NCI-H1105 treated with DMSO at 0.1 percent for 48 hours (cell line): ENCODE data around the gene POU2F1.
A peak's percentile ranks its signal among the peaks of the same experiment; 100 is the strongest.

Experiments used
- DNase-seq: peaks from one replicate; lab custom pipeline; 2025; lab: John Stamatoyannopoulos, UW

The POU2F1 gene

DNA sequence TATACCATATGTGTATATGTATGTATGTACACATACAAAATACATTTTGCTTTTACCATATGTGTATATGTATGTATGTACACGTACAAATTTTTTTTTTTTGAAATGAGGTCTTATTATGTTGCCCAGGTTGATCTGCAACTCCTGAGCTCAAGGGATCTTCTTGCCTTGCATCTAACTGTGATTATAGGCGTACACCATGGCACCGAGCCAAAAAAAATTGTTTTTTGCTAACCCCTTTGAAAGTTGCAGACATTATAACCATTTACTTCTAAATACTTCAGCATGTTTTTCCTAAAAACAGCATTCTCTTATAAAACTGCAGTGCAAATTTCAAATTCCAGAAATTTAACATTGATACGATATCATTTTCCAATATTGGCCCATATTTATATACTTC is 147.0 kb downstream of the POU2F1 start:
- DNase-seq, result no peak

DNA sequence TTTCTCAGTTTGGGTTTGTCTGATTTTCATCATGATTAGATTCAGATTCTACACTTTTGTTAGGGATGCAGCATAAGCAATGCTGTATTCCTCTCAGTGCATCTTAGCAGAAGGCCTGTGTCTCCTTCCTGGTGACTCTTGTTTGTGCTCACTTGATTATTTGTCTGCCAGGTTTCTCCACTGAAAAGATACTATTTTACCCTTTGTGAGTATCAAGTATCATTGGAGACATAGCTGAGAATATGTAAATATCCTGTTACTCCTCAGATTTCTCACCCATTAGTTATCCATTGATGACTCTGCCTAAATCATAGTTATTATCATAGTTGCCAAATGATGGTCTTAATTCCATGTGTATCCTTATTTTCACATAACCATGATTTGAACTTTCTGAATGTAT is 148.5 kb downstream of the POU2F1 start:
- DNase-seq, result no peak

DNA sequence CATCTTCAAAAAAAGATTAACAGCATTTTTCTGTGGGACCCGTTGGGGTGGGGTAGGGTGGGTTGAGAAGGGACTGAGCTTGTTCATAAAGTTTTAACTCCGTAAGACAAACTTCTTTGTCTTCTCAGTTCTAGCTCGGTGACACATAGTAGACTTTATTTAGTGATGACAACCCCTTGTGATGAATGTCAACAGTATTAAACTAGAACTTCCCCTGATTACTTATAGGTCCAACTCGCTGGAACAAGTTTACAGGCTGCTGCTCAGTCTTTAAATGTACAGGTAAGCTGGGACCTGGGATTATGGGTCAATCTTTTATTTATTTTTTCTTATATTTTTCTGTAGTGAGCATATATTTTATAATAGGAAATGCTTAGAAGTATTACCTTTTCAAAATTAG is 149.2 kb downstream of the POU2F1 start:
- no peak for DNase-seq

DNA sequence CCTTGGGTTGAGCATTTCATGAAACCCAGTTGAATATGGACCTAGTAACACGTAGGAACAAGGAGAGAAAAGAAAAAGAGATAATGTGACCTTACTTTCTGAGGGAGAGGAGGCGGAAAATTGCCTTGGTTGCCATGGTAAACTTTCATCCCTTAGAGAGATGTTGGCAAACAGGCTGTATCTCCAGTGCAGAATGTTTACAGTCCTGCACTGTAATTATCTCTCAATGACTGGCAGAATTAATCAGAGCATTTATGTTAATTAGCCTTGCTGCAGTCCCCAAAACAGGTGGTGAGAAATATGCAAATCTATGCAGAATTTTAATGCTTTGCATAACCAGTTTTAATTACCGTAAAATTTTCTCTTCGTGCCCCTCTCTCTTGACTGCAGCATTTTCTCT is 150.3 kb downstream of the POU2F1 start:
- DNase-seq, result peak; percentile 92

DNA sequence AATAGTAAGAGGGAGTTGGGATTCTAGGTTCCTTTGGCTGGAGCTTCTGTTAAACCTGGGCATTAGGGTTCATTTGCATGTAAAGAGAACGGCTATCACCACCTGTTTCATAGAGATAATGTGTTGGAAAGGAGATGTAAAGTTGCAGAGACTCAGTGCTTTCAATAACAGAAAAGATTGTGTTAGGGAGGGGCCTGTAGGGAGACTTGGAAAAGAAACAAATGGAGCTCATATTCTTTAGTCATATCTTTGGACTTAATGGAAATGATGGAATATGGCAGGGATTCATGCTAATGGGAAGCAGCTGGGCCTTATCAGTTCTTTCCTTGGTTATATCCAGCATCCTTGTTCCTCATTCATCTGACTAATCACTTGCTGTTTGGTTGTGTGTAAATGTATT is 152.7 kb downstream of the POU2F1 start:
- DNase-seq, result no peak

DNA sequence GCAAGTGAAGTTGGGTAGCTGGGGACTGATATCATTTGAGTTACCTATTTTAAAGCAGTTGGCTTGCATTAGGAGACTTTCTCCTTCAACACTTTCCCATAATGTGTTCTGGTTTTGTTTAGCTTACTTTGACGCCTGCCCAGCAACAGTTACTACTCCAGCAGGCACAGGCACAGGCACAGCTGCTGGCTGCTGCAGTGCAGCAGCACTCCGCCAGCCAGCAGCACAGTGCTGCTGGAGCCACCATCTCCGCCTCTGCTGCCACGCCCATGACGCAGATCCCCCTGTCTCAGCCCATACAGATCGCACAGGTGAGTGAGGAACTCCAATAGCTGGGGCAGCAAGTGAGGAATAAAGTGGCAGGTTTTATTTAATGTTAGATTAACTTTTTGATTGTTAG is 153.3 kb downstream of the POU2F1 start:
- DNase-seq, result no peak

DNA sequence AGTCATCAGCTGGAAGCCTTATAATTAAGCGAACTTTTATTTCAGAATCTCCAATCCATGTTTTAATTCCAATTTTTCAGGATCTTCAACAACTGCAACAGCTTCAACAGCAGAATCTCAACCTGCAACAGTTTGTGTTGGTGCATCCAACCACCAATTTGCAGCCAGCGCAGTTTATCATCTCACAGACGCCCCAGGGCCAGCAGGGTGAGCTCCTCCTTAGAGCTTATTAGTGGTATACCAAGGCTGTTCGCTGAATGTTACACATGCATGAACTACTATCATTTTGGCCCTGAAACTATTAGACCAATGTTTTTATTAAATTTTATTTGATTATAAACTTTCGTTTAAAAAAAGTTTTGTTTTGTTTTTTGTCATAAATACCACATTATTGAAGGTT is 155.3 kb downstream of the POU2F1 start:
- no peak for DNase-seq

DNA sequence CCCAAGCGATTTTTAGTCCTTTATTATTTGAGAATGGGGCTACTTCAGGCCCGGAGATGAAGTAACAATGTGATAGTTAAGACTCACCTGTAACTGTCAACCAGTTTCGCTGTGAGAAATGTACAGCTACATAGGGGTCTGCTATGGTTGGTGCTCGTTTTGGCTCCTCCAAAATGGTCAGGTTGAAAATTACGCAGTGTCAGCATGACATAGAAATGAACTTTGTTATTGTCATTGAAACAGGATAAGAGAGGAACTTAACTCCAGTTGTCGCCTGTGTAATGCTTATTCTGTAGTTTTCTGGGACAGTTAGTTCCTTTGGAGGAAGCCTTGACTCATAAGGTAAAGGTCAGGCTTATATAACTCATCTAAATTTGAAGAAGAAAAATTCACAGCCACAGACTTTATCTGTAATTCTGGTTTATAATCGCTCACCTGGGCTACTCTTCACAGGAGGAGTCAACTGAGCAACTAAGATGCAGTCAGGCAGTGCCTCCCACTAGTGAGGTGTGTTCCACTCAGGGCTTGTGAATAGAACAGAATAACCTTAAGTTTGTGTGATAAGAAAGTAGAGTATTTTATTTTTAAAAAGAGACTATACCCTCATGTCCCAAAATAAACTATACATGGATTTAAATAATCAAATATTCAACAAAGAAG is 166.7 kb downstream of the POU2F1 start:
- DNase-seq, result no peak

DNA sequence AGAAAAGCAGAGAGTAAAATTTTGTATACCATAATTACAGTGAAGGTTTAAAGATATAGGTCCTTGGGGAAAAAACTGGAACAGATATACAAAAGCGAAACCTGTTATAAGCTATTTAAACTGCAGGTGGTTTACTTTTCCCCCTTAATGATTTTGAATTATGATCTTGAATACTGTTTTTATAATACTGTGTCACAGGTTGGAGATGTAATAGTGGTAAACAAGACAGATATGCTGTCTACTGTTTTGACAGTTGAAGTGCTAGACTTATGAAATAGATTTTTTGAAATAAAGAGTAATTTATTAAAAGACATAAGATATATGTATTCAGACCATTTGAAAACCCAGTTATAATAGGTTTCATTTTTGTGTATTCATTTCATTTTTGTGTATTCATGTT is 168.3 kb downstream of the POU2F1 start:
- no peak for DNase-seq

DNA sequence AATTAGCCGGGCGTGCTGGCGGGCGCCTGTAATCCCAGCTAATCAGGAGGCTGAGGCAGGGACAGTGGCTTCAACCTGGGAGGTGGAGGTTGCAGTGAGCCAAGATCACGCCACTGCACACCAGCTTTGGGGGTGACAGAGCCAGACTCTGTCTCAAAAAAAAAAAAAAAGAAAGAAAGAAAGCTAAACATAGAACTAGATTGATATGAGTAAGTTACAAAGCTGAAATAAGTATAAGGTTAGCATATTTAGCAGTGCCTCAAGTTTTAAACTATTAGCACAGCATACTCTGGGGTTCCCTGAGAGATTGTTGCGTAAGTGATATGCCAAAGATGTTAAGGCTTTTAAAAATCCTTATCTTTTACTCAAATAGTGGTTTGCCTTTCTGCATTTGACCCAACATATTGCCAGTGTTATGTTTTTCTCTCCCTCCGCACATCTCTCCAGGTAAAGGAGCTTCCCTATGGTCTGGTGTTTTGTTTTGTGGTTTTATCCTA is 171.6 kb downstream of the POU2F1 start:
- no peak for DNase-seq

DNA sequence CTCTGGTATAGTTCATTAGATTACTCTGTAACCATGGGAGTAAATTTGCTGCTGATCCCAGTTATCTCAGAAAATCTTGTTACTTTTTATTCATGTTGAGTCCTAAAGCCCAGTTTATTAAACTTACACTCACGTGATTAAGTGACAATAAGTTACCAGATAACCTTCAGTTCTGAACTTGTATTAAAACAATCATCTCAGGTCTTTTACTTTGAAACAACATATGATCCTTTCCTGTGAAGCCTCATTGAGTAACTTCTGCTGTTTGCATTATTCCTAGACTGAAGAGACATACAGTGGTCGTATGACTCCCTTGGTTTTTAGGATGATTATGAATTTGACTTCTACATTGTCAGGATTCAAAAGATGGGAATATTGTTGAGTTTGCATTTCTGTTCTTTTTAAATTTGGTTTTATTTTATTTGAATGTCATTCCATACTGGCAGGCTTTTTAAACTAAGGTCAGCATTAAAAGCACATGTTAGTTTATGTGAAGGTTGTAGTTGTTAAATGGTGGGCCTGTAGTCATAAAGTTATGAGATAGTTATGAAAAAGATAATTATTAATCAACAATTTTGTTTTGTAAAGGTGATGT is 179.8 kb downstream of the POU2F1 start:
- DNase-seq, result no peak

DNA sequence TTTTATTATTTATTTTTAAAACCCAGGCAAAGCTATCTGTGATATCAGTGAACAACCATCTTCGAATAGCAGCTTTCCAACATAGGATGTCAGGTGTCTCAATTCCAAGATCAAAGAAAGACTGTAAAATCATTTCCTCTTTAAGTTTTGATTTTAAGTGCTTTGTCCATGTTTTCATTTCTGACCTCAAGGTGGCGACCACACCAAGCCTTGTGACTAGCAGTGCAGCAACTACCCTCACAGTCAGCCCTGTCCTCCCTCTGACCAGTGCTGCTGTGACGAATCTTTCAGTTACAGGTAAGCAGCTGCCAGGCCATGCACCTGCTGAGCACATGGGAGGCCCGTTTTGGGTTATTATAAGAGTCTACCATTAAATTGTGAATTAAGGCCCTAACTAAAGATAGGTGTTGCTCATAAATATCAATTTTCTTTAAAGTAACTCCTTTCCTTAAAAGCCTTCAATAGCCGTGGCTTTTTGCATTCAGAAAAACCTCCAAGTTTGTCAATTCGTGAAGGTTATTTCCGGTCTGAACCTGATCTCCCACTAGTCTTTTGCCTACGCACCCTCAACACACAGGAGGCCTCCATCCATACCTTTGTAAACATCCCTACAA is 180.7 kb downstream of the POU2F1 start:
- DNase-seq, result peak; percentile 65

DNA sequence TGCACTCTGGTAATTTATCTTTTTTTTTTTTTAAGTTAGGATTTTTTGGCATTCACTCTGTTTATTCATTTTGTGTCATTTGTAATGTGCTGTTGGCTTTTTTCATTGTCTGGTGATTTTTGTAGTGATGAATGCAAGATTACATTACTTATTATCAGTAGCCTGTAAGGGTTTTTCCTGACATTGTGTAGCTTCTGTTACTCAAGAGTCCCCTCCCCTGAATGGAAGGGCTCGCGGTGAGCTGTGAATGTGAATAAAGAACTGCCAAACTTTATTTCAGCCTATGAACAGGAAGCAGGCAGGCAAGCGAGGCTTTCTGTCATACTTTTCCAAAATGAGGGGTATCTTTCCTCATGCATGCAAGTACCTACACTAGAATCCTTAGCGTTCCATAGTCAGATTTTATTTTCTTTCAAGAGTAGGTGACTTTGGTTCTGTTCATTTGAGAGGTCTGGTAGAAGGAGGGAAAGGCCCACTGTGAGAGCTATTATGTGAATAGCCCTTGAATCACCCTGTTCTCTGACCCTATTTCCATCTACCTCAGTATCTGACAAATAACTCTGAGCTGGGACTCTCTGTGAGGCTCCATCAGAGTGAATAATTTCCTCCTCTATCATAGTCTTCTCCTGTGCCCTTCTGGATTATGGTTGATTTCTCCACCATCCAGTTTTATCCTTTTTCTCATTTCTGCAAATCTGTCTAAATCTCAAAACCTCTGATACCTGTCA is 183.6 kb downstream of the POU2F1 start:
- no peak for DNase-seq

DNA sequence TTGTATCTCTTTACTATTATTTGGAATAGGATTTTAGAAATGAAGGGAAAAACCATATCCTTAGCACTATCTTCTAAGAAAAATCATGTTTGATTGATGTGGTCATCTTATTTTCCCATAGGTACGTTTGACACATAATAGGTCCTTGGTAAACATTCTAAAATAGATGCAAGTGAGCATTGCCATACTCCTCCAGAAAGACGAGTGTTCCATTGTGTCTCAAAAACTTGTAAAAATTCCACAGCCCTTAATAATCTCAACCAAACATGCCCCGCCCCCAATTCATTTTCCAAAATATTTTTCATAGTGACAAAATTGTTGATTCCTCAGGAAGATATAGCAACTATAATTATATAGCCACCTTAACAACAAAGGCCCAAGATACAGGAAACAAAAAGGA is 184.2 kb downstream of the POU2F1 start:
- no peak for DNase-seq

DNA sequence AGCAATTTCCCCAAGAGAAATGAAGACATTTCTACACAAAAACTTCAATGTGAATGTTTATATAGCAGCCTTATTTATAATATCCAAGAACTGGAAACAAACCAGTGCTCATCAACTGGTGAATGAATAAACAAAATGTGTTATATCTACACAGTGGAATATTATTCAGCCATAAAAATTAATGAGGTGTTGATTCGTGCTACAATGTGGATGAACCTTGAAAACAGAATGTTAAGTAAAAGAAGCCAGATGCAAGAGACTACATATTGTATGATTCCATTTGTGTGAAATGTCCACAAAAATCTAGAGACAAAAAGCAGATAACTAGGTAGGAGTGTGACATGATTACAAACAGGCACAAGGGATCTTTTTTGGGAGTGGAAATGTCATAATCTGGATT is 187.7 kb downstream of the POU2F1 start:
- no peak for DNase-seq

DNA sequence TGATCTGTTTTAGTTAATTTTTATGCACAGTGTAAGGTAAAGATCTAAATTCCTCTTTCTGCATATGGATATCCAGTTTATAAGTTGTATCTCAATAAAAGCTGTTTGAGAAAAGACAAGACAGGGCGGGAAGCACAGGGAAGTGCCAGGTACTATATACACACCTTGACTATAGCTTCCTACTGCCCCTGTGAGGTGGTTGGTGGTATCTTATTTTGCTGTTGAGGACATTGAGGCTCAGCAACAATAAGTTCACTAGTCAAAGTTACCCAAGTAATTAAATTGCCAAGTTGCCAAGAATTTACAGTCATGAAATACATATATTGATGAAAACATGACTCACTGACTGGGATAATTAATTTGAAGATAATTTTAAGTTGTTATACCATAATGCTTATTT is 188.5 kb downstream of the POU2F1 start:
- DNase-seq, result no peak

DNA sequence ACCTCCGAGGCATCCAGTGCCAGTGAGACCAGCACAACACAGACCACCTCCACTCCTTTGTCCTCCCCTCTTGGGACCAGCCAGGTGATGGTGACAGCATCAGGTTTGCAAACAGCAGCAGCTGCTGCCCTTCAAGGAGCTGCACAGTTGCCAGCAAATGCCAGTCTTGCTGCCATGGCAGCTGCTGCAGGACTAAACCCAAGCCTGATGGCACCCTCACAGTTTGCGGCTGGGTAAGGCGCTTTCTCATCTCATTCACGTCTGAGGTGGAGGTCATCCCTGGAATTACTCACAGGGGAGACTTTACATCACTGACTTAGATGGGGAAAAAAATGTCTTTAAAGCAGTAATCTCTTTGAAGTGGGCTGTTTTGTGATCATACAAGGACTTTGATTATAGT is 191.4 kb downstream of the POU2F1 start:
- DNase-seq, result peak; percentile 20

DNA sequence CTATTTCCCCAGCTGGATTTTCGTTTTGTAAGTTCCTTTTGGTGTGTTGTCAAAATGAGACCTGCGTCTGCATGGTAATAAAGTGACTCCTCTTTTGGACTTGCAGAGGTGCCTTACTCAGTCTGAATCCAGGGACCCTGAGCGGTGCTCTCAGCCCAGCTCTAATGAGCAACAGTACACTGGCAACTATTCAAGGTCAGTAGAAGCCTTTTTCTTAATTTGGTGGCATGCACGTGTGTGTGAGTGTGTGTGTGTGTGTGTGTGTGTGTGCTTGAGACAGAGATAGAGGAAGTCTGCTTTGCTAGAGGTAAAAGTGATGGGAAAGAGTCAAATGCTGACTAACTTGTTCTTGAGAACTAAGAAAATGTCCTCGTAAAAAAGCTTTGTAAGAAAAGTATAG is 192.2 kb downstream of the POU2F1 start:
- no peak for DNase-seq

DNA sequence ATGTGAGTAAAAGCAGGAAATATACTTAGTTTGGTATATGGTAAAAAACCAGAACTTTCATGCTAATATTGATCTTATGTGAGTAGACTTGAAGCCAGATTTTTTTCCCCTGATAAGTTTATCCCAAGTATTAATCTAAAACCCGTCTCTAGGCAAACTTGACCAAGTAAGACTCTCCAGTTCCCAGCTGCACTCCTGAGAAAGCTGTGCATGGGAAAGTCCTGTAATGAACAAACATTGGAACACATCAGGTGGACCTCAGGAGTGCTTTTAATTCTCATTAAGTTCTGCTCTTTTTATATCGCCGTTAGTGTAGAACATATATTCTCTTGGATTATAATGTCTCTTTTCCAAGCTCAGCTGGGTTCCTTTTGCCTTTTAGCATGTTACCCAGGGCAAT is 192.6 kb downstream of the POU2F1 start:
- no peak for DNase-seq

DNA sequence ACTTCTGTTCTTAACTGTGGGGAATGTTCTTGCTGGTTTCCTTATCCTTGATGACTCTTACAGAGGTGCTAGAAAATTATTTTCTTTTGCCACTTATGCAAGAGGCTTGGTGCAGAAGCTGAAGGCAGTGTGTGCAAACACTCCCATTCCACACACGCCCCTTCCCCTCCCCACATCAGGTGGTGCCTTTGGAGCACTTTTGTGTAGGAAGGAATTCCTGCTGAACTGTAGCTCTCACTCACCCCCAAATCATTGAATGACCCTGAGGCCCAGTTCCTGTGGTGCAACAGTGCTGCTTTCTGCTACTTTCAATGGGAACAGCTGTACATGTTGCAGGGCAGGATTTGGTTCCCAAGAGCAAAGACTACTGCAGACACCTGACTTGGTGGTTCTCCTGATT is 195.8 kb downstream of the POU2F1 start:
- DNase-seq, result no peak

DNA sequence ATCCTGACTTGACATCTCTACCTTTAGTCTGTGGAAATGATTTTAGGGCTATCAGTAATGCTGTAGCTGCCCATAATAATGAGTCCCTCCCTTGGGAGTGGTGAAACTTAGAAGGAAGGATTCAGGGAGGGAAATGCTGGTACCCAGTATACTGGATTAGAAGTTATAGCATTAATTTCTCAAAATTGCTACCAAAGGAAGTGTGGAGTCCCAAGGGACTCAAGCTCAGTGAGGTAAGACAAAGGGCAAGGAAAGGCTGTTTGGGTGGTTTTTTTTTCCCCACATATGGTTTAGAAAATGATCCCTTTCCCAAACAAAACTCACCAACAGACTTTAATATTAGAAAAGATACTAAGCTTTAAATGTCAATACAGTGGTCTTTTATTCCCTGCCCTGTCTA is 197.7 kb downstream of the POU2F1 start:
- DNase-seq, result no peak

DNA sequence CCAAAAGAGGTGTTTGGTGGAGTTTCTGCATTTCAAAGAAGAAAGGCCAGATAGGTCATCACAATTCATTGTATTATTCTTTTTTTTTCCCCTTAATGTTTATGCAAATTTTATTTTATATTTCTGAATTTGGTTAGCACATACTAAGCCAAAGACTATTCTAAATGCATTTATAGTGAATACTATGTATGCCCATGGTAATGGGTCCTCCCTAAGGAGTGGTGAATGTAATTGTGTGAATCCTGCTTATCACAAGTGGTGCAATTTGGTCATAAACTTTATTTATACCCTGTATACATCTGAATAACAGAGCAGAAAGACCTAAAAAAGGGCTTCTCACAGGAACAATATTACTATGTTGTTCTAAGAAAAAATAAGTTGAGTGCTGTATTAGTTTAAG is 198.6 kb downstream of the POU2F1 start:
- DNase-seq, result no peak

DNA sequence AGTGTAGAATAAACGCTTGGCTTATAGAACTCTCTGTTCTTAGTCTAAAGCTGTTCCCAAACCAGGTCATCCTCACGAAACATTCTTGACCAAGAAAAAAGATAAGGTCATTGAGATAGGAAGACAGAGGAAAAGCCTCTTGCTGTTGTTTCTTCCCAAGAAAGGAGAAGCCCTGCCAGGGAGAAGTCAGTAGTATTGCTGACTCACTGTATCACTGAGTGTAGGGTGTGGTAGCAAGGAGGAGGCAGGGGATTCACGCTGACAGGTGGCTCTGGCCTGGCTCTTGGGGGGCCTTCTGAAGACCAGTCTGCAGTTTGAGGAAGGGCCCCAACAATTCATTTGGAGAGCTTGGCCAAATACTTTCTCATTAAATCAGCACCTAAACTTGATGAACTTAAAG is 199.8 kb downstream of the POU2F1 start:
- no peak for DNase-seq
